ENCODE data around the gene CPN1. TPM values are rescaled to one million over a fixed set of nuclear protein-coding genes. Genes with fewer than 3 reads are reported as not detected.

CPN1 gene
- total and polyA plus RNA-seq, 2 of the 8 experiments (the other 6 are each of a cell fraction or from before 2014, with no cell fraction given), result 0.15 to 0.20 TPM

DNA sequence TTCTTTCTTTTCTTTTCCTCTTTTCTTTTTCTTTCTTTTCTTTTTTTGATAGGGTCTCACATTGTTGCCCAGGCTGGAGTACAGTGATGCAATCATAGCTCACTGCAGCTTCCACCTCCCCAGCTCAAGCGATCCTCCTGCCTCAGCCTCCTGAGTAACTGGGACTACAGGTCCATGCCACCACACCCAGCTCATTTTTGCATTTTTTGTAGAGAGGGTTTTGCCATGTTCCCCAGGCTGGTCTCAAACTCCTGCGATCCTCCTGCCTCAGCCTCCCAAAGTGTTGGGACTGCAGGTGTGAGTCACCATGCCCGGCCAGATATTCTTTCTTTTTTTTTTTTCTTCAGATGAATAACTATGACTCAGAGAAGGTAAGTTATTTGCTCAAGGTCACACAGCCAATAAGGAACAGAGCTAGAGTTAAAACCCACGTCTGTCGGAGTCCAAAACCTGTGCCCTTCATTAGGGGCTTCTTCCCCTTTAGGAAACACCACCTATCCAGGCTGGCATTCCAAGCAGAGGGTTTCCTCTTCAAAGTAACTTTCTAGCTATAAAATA is 43.8 kb downstream of the CPN1 start:
- Histone ChIP-seq H3K23ac (ENCODE audit: insufficient read length) (no peak overlapping the region), H2AFZ (ENCODE audit: low read length) (no peak overlapping the region), H3K4me2 (ENCODE audit: insufficient read depth in 1 of 2, low read depth in 2 of 2, low read length in 2 of 2) (no peak overlapping the region), H3K14ac (ENCODE audit: insufficient read length) (no peak overlapping the region), H3K23me2 (ENCODE audit: low read depth, low read length) (no peaks in the 10 kb centered on the region), H3K79me2 (ENCODE audit: control insufficient read depth in 1 of 2, insufficient read depth in 2 of 2, low read length in 2 of 2) (no peaks in the 10 kb centered on the region), H2BK15ac (ENCODE audit: low read length) (no peak overlapping the region), H3K9ac (replicated peaks in 1 of 4; ENCODE audit: extremely low read depth in 1 of 4, low read depth in 3 of 4, low read length in 3 of 4) (no peak overlapping the region), H2BK12ac (ENCODE audit: low read depth, low read length) (no peak overlapping the region), H4K91ac (replicated peaks; ENCODE audit: insufficient read length, low read length) (no peak overlapping the region), H3K79me1 (ENCODE audit: low read depth, low read length) (no peaks in the 10 kb centered on the region), H3K4ac (replicated peaks; ENCODE audit: insufficient read length, low read depth, low read length) (no peak overlapping the region), H3K18ac (ENCODE audit: extremely low read depth, low read length) (no peak overlapping the region), H3K9me3 (ENCODE audit: insufficient read depth in 2 of 2, low read depth in 1 of 2, low read length in 1 of 2) (no peaks in the 10 kb centered on the region), H3K4me3 (ENCODE audit: extremely low read depth in 1 of 4, insufficient read depth in 2 of 4, low read depth in 3 of 4, low read length in 4 of 4) (no peak overlapping the region), H2AK5ac (ENCODE audit: low read depth, low read length) (no peak overlapping the region), H2BK20ac (ENCODE audit: low read length) (no peak overlapping the region), H4K20me1 (replicated peaks in 1 of 2; ENCODE audit: control insufficient read depth in 1 of 2, insufficient read depth in 2 of 2, low read length in 2 of 2) (no peaks in the 10 kb centered on the region), H3K56ac (replicated peaks; ENCODE audit: insufficient read length, low read depth, low read length) (no peak overlapping the region), H3K27me3 (replicated peaks in 1 of 4; ENCODE audit: control insufficient read depth in 3 of 4, extremely low read depth in 1 of 4, insufficient read depth in 3 of 4, low read length in 3 of 4) (no peaks in the 10 kb centered on the region), H2BK120ac (replicated peaks; ENCODE audit: low read depth, low read length) (no peak overlapping the region), H4K5ac (ENCODE audit: insufficient read length, low read depth, low read length) (no peak overlapping the region), H3K27ac (ENCODE audit: low read depth, low read length) (no peak overlapping the region), H3K36me3 (ENCODE audit: control insufficient read depth in 2 of 4, insufficient read depth in 4 of 4, low read length in 3 of 4) (no peaks in the 10 kb centered on the region), H4K8ac (ENCODE audit: extremely low read depth, insufficient read depth, low read length) (no peak overlapping the region), H3K4me1 (replicated peaks in 1 of 4; ENCODE audit: control insufficient read depth in 3 of 4, insufficient read depth in 4 of 4, low read length in 3 of 4) (peaks cover 0 to 6% (median 3%) of the 10 kb centered on the region in 4 experiments; a peak in 4 of 7 replicates), H2BK5ac (ENCODE audit: low read depth, low read length) (no peak overlapping the region)
- DNase-seq (ENCODE audit: low read depth in 1 of 2, low spot score in 2 of 2) (no peak), FAIRE-seq (no peak)
- 77% methylated on average over 5 of the region's 5 CpGs; no CpG with 5 or more reads in 1 of the 2 experiments for WGBS, 2 experiments (ENCODE audit: extremely low coverage in 1 of 2, insufficient coverage in 1 of 2, insufficient read length in 1 of 2, insufficient replicate concordance in 2 of 2, low coverage in 1 of 2, low lambda C conversion rate in 2 of 2, missing lambda C conversion rate in 1 of 2)
- ChIA-PET POLR2A (ENCODE audit: partially characterized antibody) (interaction anchor here (0.9 to 1.7 kb wide), 2 partner anchors 124 to 162 kb away, joined by 3 to 5 read pairs; no protein-coding TSS in a partner anchor), CTCF (ENCODE audit: partially characterized antibody) (interaction anchor here (0.7 to 2.0 kb wide), 10 partner anchors 8 to 192 kb away, joined by 3 to 8 read pairs (median 4); partner anchors contain the start of gene DNMBP)
- TF ChIP-seq RAD21 (IDR thresholded peaks at IDR 0.05 in 1 of 2, conservative IDR thresholded peaks at IDR 0.05 in 1 of 2; ENCODE audit: low read depth in 2 of 2, low read length in 2 of 2) (no peak), BRCA1 (IDR thresholded peaks at IDR 0.05; ENCODE audit: low read depth, low read length) (no peak), POLR2AphosphoS5 (IDR thresholded peaks at IDR 0.05; ENCODE audit: low read depth, low read length) (no peak), JUND (IDR thresholded peaks at IDR 0.05; ENCODE audit: low read length) (no peak), EZH2 (IDR thresholded peaks at IDR 0.05; ENCODE audit: low read depth, low read length, severe bottlenecking) (no peak), TEAD4 (IDR thresholded peaks at IDR 0.05; ENCODE audit: low read depth, low read length) (no peak), NRF1 (IDR thresholded peaks at IDR 0.05; ENCODE audit: low read depth, low read length) (no peak), SRF (IDR thresholded peaks at IDR 0.05; ENCODE audit: low read depth, low read length) (no peak)
- TF ChIP-seq, protein P1, sequence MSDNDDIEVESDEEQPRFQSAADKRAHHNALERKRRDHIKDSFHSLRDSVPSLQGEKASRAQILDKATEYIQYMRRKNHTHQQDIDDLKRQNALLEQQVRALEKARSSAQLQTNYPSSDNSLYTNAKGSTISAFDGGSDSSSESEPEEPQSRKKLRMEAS (IDR thresholded peaks at IDR 0.05), result no peak
- TF ChIP-seq, protein P2, sequence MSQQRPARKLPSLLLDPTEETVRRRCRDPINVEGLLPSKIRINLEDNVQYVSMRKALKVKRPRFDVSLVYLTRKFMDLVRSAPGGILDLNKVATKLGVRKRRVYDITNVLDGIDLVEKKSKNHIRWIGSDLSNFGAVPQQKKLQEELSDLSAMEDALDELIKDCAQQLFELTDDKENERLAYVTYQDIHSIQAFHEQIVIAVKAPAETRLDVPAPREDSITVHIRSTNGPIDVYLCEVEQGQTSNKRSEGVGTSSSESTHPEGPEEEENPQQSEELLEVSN (IDR thresholded peaks at IDR 0.05), result no peak
- TF ChIP-seq, protein P3, sequence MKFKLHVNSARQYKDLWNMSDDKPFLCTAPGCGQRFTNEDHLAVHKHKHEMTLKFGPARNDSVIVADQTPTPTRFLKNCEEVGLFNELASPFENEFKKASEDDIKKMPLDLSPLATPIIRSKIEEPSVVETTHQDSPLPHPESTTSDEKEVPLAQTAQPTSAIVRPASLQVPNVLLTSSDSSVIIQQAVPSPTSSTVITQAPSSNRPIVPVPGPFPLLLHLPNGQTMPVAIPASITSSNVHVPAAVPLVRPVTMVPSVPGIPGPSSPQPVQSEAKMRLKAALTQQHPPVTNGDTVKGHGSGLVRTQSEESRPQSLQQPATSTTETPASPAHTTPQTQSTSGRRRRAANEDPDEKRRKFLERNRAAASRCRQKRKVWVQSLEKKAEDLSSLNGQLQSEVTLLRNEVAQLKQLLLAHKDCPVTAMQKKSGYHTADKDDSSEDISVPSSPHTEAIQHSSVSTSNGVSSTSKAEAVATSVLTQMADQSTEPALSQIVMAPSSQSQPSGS (IDR thresholded peaks at IDR 0.05; ENCODE audit: low read length), result no peak
